Hypothalamus (tissue), 51 donors: ENCODE measurements around the gene SGCA.

Experiments
- DNase-seq, 51 donors: peaks; one replicate each; lab custom pipeline; 2025; lab: John Stamatoyannopoulos, UW

Gene SGCA

DNA sequence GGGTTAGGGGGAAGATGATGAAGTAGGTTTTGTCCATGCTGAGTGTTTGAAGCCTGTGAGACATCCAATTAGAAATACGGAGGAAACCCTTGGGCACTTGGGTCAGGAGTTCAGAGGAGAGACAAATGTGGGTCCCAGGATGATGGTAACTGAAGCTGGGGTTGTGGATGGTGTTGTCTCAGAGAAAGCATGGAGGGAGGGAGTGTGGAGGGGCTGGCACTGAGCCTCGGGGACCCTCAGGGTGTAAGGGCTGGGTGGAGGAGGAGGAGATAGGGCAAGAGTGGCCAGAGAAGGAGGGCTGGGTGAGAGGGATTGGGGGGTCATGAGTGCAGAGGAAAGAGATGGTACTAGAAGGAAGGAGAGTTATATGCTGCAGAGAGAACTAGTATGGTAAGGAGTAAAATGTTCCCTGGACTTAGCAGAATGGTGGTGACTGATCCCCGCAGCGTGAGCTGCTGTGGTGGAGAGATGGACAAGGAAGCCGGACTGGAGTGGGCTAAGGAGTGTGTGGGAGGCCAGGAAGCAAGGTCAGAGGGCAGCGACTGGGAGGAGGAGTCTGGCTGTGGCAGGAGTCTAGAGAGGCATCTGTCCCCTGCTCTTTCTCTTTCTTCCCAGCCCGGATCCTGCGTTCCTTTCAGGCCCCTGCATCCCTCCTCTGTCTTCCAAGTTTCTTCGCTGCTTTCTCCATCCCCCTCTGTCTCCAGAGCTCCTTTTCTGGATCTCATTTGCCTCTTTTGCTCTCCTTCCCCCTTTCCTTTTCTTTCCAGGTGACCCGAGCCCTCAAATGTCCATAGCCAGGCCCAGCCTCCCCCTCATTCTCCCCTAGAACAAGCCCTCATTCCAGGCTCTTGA is 39.5 kb downstream of the SGCA start:
- no peak for DNase-seq

DNA sequence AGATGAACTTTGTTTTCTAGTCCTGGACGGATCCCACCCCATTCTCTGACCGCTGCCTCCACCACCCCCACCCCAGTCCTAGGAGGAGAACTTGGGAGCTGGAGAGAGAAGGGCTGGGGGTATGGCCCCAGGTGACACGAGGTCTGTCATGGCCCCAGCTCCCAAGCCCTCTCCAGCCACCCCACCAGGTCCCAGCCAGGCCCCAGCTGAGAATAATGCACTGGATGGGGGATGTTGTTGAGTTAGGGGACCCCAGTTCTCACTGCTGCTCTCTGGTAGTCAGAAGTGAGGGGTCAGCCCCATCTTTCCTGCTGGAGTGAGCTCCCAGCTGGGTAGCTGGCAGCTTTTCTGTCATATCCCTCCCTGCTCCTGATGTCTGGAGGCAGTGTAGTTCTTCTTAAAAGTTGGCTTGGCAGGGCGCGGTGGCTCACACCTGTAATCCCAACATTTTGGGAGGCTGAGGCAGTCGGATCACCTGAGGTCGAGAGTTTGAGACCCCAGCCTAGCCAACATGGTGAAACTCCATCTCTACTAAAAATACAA is 40.2 kb downstream of the SGCA start:
- no peak for DNase-seq

DNA sequence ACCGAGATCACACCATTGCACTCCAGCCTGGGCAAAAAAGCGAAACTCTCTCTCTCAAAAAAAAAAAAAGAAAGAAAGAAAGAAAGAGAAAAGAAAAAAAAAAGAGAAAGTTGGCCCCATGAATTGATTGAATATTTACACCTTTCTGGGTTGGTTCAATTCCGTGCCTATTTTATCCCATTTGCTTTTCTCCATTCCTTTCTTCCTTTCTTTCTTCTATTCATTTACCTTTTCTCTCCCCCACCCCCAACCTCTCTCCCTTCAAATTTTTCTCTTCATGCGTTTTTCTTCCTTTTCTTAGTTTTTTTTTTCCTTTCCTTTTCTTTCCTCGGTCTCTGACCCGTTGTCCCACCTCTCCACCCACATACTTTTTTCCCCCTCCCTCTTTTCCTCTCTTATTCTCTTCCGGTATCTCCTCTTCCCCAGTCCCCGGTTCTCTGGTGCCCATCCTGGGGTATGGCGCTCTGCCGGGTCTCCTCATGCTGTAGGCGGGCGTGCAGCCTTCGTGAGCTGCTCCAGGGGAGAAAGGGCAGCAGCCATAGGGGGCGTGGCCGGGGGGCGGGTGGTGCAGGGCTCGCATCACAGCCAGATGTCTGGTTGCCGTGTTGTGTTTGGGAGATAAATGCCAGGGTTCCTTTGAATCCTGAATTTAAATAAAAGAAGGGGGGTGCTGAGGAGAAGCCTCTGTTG is 40.9 kb downstream of the SGCA start:
- no peak for DNase-seq

DNA sequence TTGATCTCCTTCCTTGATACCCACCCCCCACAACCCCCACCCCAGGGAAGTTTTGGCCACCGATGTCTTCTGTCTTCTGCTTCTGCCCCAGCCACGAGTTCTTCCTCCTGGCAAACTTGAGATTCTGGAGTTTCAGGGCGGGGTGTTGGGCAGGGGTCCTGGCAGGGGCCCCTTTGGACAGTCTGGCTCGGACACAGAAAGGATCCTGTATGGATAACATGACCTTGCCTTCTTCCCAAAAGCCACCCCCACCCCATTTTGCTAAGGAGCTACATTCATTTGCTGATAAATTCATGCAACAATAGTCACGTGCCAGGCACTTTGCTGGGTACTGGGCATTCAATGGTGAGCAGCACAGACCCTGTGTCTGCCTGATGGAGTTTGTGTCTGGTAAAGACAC is 41.5 kb downstream of the SGCA start:
- no peak for DNase-seq

DNA sequence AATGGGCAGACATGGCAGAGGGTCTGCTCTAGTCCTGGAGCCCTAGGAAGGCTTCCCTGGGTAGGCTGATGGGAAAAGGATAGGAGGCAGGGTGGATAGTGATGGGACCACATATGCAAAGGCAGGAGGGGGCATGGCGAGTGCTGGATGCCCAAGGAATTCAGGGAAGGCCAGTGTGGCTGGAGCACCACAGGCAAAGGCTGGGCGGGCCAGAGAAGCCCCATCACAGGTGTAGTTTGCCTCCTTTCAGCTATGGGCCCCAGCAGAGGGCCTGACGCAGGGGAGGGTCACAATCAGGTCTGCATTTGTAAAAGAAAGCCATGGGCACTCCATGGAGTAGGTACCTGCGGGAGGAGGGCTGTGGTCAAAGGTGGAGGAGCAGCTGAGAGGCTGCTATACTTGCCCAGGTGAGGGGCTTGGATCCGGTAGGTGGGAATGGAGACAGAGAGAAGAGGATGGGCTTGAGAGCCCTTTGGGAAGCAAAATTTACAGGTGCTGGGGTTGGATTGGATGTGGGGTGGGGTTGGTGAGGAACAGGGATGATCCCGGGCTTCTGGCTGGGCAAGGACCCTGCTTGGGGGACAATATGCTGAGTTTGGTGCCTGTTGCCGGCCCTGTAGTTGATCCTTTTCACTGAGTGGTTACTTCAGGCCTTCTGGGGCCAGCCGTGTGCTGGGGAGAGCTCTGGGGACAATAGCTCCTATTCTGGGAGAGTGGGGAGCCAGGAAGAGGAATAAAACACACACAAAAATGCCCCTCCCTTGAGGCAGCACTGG is 42.2 kb downstream of the SGCA start:
- no peak for DNase-seq

DNA sequence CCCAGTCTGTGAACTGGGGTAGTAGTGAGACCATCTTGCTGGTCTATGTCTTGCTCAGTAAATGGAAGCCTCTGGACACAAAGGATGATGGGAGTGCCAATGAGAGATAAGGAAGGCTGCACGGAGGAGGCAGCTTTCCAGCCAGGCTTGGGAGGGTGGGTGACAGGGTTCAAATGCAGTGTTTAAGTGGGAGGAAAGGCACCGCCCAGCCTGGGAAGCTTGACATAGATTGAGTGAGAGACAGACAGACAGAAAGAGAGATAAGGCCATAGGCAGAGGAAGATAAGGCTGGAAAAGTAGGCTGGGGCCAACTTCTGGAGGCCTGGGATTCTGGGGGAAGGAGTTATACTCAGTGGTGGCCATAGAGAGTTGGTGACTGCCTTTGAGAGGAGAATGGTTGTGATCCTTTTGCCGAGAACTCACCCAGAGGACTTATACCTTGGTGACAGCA is 42.8 kb downstream of the SGCA start:
- no peak for DNase-seq

DNA sequence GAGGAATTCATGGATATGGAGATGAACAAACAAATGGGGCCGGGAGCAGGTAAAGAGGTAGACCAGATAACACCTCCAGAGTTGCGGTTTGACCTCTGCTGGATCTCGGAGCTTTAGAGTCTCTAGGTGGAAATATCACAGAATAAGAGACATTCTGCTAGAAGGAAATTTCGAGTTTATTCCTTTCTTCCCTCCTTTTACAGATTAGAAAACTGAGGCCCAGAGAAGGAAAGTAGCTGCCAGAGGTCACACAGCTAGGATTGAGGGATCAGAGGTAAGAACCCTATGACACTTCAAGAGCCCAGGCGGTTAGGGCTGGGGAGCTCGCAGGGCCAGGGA is 43.3 kb downstream of the SGCA start:
- no peak for DNase-seq

DNA sequence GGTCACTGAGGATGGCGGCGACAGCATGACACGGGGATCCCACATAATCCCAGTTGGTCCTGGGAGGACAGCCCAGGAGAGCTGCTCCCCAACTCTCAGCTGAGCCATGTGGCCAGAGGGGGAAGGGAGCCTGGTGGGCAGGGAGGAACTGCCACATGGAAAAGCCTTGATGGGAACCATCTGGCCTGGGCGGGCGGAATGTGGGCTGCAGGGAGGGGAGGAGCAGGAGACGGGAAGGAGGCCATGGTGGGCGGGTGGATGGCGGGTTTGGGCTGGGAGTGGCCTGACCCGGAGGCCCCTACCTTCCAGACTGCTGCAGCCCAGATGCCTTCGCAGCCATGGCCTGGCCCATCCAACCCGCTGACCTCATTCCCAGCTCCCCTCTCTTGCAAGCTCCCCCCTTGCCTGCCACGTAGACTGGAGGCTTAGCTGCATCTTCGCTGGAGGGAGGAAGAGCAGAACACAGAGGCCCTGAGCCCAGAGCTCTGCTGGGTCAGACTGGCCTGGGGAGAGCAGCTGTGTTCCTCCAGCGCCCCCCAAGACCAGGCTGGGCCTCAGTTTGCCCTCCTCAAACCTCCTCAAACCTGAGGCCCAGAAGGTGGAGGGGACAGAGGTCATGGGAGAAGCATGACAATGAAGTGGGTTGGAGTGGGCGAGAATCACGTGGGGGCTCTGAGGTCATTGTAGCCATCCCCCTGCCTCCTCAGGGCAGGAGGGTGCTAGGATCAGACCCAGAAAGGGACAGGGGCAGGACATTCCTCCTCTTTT is 43.9 kb downstream of the SGCA start:
- DNase-seq, result no peak

DNA sequence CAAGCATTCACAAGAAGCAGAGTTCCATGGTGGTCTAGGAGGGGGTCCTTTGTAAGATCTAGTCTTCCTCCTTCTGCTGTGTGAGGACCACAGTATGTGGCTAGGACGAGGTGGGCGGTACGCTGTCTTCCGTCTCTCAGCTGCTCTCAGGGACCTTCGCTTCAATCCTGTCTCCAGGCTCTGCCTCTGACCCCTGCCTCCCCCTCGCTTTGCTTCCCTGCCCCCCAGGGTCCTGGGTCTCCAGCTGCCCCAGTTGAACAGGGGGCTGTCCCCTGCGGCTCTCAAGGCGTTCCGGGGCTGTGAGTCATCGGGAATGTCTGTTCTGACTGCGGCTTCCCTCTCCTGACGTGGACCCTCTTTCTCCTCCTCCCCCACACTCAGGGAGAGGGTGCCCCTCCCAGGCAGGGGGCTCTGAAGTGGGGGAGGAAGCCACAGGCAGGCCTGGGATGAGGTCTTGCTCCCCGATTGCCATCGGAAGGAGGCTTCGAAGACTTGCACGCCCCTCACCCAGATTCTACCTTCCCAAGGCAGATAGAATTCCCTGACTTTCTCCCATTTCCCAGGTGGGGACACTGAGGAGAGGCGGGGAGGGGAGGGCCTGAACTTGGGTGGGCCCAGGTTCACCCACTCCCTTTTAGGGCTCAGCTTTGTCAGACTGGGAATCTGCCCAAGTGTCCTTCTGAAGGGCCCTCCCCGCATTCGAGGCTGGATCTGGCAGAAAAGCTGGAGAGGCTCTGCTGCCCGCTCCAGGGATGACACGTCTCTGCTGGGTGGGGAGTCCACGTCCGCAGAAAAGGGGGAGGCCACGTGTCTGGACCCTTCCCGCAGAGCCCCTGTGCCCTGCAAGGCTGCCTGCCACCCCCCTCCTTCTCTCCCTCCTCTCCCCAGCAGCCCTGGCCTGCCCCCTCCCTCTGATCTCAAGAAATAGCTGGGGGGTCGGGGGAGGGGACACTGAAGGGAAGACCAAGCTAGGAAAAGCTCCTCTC is 44.7 kb downstream of the SGCA start:
- no peak for DNase-seq

DNA sequence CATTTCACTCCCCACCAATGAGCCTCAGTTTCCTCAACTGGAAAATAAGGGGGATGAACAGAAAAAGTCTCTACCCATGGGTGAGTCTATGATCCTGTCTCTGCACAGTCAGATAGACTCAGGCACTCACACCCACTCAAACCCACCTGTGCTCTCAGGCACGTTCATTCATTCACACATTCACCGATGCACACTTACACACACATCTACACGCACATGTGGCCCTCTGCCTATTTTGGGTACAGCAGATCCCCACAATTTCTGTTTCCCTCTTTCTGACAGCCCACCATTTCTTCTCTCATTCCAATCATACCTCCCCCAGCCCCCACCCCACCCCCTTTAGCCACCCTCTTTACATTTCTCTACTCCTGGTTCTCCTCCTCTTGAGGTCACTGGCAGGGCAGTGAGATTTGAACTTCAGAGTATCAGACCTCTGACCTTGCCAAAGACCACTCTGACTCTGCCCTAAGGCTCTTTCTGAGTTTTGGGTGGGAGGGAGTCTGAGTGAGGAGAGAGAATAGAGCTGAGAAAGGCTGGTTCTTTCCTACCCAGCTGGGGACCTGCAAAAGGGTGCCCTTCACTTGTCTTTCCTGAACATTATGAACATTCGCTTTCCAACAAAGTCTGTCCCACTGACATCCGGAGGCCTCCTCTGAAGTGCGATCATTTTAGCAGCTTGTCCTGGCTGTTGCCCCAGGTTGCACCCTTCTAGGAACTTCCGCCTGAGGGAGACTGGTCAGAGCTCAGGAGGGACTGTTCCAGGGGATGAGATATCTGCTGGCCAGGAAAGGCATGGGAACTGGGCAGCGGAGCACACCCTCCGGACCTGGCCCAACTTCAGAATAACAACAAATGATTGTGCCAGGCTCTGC is 45.7 kb downstream of the SGCA start:
- no peak for DNase-seq

DNA sequence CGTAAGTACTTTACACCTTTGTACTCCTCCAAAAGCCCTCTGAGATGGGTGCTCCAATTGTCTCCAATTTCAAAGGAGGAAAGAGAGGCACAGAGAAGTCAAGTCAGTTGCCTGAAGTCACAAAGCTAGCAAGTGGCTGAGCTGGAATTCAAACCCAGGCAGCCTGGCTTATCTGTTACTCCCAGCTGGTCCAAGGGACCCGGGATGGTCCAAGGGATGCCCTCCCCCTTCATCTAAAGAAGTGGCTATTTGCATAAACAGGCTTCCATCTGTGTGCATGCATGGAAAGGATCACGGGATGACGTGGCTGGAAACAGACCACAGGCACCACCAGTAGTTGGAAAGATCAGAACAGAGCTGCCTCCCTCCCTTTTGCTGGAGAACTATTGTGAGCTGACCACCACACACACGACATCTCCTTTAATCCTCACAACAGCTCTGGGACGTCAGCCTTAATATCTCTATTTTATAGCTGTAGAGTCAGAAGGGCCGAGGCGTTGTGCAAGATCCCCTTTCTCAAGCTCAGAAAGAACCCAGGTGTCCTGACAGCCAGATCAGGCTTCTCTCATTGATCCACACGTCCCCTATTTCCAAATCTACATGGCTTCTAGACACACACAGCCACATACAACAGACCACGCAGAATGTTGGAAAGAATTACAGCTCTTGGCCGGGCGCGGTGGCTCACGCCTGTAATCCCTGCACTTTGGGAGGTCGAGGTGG is 46.5 kb downstream of the SGCA start:
- no peak for DNase-seq

DNA sequence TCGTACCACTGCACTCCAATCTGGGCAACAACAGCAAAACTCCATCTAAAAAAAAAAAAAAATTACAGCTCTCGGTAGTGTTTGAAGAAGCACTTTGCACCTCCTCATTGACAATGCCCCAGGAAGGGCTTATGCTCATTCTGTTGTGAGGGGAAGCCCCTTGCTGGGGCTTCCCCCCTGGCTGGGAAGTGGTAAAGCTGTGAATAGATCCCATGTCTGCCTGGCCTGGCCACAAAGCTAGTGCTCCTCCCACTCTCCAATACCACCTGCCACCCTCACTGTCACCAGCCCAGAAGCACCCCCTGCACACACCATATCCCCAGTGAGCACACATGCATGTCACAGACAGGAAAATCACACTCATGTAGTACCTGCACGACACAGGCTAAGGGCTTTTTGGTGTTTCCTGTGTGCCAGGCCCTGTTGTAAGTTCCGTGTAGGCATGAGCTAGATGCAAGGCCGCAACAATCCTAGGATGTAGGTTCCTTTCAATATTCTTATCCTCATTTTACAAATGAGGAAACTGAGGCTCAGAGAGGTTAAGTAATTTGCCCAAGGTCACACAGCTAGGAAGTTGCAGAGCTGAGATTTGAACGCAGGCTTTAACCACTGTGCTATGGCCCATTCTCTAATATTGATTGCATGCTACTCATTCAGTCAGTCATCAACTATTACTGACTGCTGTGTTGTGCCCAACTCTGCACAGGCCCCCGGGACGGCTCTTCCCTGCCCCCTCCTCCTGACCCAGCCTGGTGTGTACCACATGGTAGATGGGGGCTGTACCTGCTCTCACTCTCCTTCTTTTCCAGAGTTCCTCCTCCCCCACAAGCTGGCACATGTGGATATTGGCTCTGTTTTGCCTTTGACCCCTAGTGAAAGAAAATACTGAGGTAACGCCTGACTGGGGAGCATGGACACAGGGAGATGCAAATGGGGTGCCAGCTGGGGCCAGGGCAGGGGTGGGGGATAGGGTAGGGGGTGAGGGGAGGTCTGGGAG is 47.5 kb downstream of the SGCA start:
- DNase-seq, result no peak

DNA sequence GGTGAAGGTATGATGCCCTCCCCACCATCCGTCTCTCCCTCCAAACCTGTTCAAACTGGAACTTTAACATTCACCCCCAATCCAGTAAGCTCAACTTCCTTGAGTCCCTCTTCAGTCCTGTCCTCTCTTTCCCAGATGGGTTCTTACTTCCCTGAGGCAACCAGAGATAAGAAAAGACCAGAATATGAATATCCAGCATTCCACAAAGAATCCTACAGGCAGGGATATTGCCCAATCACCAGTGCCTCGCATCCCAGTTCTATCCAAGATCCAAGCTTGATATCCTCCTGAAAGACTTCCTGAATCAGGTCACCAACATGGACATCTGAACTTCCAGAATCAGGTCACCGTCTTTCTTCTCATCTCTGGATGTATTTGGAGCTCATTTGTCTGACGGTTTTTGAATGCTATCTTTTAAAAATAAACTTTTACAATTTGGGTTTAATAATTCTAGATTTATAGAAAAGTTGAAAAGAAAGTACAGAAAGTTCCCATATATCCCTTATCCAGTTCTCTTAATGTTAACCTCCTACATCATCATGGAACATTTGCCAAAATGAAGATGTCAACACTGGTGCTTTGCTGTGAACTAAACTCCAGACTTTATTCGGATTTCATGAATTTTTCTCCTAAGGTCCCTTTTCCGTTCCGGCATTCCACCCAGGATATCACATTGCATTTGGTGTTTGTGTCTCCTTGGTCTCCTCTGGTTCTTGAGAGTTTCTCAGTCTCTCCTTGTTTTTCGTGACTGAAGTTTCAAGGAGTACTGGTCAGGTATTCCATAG is 49.4 kb downstream of the SGCA start:
- DNase-seq, result no peak

DNA sequence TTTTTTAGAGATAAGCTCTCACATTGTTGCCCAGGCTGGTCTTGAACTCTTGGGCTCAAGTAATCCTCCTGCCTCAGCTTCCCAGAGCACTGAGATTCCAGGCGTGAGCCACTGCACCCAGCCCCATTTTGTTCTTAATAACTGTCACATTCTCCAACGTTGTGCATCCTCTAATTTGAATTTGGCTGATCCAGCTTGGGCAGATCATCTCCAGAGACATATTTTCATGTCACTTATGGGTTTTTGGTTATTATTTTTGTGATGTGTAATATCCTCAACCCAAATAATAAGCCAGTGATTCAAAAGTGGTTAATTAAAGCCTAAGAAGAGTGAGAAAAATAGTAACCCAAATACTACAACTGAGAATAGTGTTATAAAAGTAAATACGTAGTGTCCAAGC is 51.8 kb downstream of the SGCA start:
- DNase-seq, result no peak

DNA sequence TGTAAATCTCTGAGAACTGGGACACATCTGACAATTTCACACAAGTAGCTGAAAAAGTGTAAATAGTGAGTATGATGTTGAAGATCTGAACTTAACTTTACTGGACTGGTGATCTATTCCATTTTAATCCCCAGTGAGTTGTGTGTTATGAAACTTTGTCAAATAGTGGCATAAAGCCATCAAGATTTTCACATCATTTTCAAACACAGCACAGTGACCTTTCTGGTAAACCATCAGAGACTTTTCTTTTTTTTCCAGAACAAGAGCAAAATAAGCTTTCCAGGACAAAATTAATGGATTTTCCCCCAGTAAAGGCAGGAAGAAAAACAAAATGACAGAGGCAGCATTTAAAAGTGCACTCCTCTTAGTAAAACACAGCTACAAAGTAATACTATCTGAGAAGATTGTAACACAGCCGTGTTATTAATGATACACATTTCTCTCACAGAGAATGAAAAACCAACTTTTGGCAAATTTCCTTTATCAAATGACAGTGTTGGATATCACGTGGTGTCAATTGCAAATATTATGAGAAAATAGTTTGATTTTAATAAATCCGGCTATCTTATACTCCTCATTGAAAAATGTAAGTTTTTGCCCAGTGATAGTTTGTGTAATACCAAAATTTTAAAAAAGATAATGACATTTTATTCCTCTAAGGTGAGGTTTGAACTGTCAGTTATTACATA is 52.4 kb downstream of the SGCA start:
- no peak for DNase-seq
